ENCODE data around the gene DDX49. TPM values are rescaled to one million over a fixed set of nuclear protein-coding genes. Genes with fewer than 3 reads are reported as not detected.
"Not testable (repeated sequence)": the region's sequence is repeated elsewhere in the genome, so short reads cannot be mapped to it uniquely, and the experiment has no call there.

The DDX49 gene
- total RNA-seq, 1 donor from 2014 or later = 66.5 TPM

DNA sequence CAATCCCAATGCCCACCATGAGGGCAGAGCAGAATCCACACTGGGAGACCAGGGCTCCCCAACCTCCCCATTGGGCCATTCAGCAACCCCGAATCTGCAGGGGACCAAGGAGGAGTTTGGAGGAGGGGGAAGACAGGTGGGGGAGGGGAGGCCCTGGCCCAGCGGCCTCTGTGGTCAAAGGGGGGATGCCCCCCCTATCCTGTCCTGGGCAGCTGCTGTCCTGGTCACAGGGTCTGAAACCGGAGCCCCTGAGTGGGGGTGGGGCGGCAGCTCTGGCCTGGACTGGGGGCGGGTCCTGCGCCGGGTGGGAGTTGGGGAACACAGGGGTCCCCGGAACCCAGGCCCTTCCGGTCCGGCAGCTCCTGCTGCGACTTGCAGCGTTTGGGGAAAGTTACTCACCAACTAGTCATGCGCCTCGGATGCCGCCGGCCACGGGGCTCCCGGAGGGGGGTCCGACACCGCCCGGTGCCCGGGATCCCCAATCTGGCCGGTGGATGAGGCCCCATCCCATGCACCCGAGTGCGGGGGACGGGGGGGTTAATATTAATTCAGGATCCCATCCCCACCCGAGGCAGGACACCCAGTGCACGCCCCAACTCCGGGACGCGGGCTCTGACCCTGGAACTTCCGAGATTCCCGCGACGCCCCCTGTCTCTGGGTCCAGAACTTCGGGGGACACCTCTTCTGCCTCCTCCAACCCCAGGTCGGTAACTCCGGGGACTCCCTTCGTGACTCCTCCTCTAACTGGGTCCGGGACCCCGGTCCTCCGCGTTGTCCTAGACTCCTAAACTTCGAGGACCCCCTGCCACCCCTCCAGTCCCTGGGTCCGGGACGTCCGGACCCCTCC, 20.6 kb downstream of the DDX49 start:
- intact Hi-C loops (cut with micrococcal nuclease) = loop anchor here (2.0 kb wide), 1 partner anchor 21 kb away; the partner anchor contains the start of genes COPE and DDX49

DNA sequence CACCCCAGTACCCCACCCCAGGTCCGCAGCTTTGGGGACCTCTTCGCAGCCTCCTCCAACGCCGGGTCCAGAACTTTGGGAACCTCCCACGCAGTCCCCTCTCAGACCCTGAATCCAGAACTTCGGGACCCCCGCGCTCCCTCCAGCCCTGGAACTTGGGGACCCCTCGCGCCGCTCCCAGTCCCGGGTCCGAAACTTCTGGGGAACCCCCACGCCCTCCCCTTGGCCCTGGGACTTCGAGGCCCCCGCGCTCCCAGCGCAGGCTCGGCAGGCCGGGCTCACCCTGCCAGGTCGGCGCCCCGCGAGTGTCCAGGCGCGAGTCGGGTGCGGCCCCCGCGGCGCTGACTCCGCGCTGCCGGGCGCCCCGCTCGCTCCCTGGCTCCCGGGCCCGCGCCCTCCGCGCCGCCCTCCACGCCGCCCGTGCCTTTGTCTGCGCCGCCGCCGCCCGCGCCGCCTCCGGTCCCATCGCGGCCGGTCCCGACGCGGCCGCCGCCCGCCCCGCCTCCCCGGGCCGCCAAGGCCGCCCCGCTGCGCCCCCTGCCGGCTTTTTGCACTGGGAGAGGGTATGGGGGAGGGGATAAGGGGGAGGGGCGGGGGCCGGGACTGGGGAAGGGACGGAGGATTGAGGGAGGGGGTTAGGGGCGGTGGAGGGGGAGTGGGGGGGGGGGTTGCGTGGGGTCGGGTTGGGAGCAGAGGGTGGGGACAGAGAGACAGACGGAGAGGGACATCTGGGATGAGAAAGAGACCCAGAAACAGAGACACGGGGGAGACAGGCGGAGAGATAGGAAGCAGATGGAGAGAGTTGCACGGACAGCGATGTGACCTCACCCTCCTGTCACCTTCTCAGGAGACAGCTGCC, 21.5 kb downstream of the DDX49 start, which contains the start of gene HOMER3:
HOMER3 (minus strand) TSS at position 449 of the 859 bp plus-strand sequence. CDS start 2,235 bp downstream, outside the sequence.
- intact Hi-C loops (cut with micrococcal nuclease) = loop anchor here (1.0 to 2.0 kb wide), 2 partner anchors 9 to 22 kb away; partner anchors contain the start of genes COPE and DDX49

DNA sequence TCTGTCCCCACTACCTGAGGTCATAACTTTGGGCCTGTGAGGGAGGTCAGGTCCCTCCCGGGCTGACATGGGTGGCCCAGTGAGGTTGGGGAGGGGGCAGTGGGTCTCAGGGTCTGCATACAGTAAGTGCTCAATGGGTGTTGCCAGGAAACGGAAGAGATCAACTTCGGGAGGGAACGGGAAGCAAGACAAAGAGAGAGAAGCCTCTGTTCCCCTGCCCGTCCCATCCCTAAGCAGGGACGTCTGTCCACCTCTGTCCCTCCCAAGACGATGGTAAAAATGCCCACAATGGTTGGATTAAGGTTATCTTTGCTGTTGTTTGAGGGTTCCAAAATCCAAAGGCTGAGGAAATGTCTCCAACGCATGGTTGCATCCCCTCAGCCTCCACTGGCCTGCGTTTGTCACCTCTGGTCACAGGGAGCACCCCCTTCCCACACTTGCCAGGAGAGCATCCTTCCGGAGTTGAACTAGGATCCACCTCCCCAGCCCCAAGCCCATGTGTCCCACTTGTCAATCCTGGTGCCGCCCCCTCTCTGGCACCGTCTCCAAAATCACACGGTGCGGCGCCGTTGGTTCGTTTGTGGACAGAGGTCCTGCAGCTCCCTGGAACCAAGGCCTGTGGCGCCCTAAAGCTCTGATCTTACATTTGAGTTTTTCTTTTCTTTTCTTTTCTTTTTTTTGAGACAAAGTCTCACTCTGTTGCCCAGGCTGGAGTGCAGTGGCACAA, 22.3 kb downstream of the DDX49 start:
- intact Hi-C loops (cut with micrococcal nuclease) = loop anchor here (1.0 to 2.0 kb wide), 2 partner anchors 9 to 23 kb away; partner anchors contain the start of genes COPE and DDX49

DNA sequence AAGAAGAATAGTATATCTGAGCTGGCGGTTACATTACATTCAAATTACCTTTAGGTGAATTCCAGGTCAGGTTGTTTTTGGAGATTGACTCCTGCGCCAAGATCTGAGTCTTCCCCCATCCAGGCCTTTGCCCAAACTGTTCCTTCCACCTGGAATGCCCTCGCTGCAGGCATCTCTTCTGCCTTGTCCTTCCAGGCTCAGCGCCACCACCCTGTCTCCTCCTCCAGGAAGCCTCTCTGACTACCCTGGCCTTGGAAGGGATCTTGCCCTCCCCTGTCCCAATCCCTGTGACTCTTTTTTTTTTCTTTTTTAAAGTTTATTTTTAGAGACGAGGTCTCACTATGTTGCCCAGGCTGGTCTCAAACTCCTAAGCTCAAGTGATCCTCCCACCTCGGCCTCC, 23.2 kb downstream of the DDX49 start:
- intact Hi-C loops (cut with micrococcal nuclease) = no loop called here

DNA sequence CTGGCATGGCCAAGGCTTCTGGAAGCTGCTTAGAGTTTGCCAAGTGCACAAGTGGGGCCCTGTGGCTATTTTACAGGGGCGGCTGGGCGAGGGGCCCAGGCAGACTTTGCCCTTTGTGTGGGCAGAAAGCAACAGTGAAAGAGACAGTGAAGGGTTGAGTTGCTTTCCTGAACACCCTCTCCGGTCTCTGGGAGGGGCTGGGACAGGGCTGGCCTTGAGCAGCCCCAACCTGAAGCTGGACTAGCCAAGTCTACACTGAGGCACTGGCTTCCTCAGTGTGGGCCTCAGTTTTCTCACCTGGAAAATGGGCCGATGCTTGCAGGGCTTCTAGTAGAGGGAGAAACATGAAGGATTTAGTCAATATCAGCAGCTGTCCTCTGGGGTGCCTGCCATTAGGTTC, 23.9 kb downstream of the DDX49 start:
- intact Hi-C loops (cut with micrococcal nuclease) = no loop called here

DNA sequence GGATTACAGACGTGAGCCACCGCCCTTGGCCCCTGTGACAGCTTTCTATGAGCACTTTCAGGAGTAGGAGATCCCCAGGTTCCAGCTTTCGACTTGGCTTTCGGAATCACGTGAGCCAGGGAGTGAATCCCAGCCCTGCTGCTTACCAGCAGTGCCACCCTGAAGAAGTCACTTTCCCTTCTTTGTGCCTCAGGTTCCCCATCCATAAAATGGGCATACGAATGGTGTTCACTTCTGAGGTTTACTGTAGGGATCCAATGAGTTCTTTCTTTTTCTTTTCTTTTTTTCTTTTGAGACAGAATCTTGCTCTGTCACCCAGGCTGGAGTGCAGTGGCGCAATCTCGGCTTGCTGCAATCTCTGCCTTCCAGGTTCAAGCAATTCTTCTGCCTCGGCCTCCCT, 25.8 kb downstream of the DDX49 start:
- intact Hi-C loops (cut with micrococcal nuclease) = no loop called here

DNA sequence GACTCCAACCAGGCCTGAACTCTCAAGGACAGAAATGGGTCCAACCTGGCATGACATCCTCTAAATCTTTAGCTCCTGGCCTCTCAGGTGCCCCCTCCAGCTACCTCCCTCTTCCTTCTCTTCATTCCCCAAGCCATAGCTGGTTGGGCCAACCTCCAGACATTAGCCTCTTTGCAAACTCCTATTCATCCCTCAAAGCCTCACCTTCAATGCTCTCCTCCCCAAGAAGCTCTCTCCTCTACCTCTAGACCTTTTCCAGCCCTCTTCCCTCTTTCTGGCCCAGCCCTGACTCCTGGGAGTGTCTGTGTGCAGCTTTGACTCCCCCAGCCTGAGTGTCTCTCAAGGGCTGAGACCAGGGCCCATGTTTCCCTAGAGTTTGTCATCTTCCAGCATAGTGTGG, 26.8 kb downstream of the DDX49 start:
- intact Hi-C loops (cut with micrococcal nuclease) = no loop called here

DNA sequence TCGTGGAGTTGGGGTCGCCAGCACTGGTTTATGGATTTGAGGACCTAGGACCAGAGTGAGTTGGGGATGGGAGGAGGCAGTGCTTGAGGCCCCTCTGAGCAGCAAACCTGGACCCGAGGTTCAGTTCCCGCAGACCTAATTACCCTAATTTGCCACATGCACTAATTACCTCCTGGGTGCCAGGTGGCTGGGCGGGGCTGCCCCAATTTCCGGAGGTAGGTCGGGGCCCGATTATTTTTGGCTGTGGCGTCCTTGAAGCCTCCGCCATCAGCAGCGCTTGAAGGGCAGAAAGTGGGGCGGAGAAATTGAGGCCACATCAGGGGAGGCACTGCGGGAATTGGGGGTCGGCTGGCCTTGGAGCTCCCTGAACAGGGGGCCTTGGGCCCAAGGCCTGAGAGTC, 27.4 kb downstream of the DDX49 start:
- intact Hi-C loops (cut with micrococcal nuclease) = no loop called here

DNA sequence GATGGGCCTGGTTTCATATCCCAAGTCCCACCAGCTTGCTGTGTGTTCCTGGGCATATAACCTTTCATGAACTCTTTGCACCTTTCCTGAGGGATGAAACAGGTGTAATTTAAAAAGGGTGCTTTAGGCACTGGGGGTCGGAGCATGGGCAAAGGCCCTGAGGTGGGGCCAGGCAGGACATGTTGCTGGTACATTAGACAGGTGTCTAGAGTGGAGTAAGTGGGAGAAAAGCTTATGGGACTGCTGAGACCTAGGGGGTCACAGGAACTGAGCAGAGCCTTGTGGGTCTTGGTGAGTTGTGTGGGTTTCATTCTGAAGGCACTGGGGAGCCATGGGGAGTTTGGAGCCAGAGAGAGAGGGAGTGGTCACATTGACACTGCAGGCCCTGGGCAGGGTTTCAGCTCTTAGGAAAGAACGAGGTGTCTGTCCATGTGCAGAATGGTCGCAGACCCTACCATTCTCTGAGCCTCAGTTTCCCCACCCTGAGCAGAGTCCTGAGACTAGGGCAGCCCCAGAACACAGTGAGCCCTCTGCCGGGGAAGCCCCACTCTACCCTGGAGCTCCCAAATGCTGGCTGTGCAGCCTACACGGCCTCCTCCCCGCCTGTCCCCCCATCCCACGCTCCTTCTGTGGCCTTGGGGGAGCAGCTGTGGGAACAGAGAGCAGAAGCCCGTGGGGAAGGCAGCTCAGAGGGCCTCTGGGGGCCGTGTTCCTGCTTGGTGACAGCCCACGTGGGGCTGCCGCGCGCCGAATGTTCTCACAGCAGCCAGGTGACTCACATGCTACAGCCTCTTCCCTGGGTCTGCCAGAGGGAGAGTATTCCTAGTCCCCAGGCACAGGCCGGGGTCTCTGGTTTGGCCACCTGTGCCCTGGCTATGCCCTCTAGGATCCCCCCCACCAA, 28.8 kb downstream of the DDX49 start:
- intact Hi-C loops (cut with micrococcal nuclease) = no loop called here

DNA sequence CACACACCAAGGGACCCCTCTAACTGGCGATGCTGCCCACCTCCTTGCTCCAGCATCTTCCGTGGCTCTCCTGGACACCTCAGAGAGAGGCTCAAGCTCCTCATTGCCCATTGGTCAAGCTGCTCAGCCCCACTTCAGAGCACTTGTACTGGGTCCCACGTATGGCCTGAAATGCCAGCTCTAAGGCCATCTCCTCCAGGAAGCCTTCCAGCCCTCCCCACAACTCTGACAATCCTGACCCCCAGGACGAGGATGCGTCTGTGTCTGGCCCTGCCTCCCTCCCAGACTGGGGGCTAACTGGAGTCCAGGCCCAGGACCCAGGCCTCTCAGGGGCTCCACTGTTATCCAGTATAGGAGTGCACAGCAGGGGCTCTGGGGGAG, 29.5 kb downstream of the DDX49 start:
- intact Hi-C loops (cut with micrococcal nuclease) = no loop called here

DNA sequence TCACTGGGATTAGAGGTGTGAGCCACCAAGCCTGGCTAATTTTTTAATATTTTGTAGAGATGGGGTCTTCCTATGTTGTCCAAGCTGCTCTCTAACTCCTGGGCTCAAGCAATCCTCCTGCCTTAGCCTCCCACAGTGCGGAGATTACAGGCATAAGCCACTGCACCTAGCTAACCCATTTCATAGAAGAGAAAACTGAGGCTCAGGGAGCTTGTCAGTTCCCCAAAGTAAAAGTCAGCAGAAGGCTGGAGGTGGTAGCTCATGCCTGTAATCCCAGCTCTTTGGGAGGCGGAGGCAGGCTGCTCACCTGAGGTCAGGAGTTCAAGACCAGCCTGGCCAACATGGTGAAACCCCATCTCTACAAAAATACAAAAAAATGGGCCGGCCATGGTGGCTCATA, 30.3 kb downstream of the DDX49 start:
- intact Hi-C loops (cut with micrococcal nuclease) = no loop called here

DNA sequence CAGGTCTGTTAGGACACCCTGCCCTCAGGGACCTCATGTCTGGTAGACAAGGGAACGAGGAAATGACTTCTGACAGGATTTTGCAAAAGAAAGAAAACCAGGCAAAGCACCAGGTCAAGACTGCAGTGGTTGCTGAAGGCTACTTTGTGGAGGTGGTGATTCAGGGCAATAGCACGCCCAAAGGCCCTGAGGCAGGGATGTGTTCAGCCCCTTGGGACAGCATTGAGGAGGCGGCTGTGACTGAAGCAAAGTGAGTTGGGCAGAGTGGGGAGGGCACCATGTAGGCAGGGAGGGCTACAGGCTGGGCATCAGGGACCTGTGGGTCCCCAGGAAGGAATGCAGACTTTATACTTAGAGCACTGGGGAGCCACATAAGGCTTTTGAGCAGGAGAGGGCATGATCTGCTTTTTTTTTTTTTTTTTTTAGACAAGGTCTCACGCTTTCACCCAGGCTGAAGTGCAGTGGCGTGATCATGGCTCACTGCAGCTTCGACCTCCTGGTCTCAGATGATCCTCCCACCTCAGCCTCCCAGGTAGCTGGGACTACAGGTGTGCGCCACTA, 32.3 kb downstream of the DDX49 start:
- intact Hi-C loops (cut with micrococcal nuclease) = no loop called here

DNA sequence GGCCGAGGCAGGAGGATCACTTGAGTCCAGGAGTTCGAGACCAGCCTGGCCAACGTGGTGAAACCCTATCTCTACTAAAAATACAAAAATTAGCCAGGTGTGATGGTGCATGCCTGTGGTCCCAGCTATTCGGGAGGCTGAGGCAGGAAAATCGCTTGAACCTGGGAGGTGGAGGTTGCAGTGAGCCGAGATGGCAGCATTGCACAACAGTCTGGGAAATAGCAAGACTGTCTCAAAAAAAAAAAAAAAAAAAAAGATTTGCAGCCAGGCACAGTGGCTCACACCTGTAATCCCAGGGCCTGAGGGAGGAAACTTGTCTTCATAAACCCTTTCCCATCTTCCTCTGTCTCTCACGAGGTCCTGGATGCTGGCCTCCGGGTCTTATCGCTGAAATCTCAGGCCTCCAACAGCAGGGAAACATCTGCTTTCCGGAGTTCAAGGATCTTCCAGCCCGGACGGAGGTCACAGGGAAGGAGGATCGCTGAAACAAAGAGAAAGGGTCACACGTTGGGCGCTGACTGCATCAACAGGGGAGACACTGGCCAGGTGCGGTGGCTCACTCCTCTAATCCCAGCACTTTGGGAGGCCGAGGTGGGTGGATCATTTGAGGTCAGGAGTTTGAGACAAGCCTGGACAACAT, 33.0 kb downstream of the DDX49 start:
- intact Hi-C loops (cut with micrococcal nuclease) = not testable (repeated sequence)

DNA sequence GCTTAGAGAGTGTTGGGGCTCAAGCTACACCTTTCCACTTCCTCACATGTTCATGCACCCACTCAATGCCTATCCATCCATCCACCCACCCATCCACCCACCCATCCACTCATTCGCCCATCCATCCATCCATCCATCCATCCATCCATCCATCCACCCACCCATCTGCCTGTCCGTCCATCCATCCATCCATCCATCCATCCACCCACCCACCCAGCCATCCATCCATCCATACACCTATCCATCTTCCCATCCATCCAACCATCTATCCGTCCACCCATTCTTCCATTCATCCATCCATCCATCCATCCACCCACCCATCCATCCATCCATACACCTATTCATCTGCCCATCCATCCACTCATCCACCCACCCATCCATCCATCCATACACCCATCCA, 34.6 kb downstream of the DDX49 start:
- intact Hi-C loops (cut with micrococcal nuclease) = no loop called here

DNA sequence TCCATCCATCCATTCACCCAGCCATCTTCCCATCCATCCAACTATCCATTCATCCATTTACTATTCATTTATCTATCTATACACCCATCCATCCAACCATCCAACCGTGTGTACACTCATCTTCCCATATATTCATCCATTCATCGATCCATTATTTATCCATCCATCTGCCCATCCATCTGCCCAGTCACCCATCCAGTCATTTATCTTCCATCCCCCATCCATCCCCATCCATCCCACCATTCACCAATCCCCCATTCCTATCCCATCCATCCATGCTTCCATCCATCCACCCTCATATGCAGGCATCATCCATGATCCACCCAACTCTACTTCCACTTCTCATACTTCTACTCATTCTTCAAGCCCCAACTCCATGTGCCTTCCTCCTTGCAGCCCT, 35.5 kb downstream of the DDX49 start:
- intact Hi-C loops (cut with micrococcal nuclease) = no loop called here

DNA sequence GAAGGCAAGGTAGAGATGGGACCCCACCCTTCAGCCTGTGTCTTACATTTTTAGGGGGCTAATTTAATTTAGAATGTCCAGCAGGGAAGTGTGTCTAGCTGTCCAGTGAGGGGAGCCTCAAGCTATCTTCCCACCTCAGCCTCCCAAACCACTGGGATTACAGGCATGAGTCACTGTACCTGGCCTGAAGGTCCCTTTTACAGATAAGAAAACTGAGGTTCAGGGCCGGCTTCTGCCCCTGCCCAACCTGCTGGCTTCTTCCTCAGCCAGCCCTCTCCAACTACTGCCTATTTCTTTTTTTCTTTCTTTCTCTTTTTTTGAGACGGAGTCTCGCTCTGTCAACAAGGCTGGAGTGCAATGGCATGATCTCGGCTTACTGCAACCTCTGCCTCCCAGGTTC, 40.9 kb downstream of the DDX49 start:
- intact Hi-C loops (cut with micrococcal nuclease) = no loop called here

DNA sequence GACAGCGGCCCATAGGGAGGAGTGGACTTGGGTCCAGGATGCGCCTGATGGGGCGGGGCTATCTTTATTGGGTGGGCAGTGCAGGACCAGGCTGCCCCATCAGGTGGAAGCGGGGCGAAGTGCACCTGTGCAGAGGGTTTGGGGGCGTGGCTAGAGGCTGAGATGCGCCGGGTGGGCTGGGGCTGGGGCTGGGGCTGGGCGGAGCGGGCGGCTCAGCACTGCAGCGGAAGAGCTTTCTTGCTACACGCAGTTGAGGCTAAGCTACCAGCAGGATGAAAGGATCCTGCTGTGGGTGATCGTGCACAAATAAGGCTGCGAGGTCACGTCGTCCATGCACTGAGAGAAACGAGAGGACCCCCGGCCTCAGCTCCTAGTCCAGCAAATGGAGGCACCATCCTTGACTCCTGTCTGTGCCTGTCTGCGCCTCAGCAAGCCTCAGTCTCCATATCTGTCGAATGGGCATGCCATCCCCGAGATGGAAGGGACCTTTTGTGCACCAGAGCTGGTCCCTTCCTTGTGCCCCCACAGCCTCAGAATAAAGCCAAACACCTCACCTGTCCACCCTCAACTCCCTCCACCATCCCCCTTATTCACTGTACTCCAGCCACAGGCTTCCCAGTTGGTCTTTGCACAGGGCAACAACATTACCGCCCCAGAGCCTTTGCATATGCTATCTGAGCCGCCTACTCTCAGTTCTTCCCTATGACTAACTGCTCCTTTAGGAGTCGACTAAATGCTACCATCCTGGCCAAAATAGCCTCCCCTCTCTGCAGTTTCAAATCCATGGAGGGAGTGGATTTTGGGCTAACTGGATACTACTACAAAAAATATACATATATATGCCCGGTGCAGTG, 42.5 kb downstream of the DDX49 start:
- intact Hi-C loops (cut with micrococcal nuclease) = no loop called here

DNA sequence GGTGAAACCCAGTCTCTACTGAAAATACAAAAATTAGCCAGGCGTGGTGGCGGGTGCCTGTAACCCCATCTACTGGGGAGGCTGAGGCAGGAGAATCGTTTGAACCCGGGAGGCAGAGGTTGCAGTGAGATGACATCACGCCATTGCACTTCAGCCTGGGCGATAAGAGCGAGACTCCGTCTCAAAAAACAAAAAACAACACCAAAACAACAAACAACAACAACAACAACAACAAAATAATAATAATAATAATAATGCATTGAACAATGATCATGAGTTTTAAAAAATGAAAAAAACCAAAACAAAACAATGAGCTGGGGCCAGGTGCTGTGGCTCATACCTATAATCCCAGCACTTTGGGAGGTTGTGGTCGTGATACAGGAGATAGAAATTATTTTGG, 44.6 kb downstream of the DDX49 start:
- intact Hi-C loops (cut with micrococcal nuclease) = no loop called here

DNA sequence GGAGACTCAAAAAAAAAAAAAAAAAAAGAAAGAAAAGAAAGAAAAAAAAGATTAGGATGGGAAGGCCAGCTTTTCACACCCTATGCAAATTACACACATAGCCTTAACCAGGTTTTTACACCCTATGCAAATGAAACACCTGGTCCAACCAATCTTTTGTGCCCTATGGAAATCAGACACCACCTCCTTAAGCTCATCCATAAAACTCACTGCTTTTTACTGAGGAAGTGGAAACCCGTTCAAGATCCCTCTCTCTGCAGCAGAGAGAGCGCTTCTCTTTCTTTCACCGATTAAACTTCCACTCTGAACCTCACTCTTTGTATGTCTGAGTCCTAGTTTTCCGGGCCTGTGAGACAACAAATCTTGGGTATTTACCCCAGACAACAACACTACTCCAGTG, 46.8 kb downstream of the DDX49 start:
- intact Hi-C loops (cut with micrococcal nuclease) = no loop called here
